Measurements from ENCODE around the gene MPPED1.

The MPPED1 gene

GRCh38 chr22:43534916-43535315, 123.1 kb downstream of the MPPED1 start:
- FAIRE-seq (no peak), DNase-seq (ENCODE audit: insufficient read length, low spot score) (no peak)
- TF ChIP-seq TAF1 (IDR thresholded peaks at IDR 0.05; ENCODE audit: low read depth, low read length) = no peak

GRCh38 chr22:43535336-43535735, 123.5 kb downstream of the MPPED1 start:
- no peak for TF ChIP-seq POU2F2 (IDR thresholded peaks at IDR 0.05; ENCODE audit: low read depth, low read length)
- no peak for TF ChIP-seq SPI1 (IDR thresholded peaks at IDR 0.05; ENCODE audit: low read depth, low read length)
- TF ChIP-seq POLR2A (IDR thresholded peaks at IDR 0.05; ENCODE audit: low read depth, low read length) = no peak
- no peak for TF ChIP-seq TAF1 (IDR thresholded peaks at IDR 0.05; ENCODE audit: low read depth, low read length)
- no peak for TF ChIP-seq POLR2AphosphoS5 (IDR thresholded peaks at IDR 0.05; ENCODE audit: low read depth, low read length)
- no peak for TF ChIP-seq PAX5 (IDR thresholded peaks at IDR 0.05; ENCODE audit: insufficient read depth, low read length, severe bottlenecking)
- FAIRE-seq (no peak), DNase-seq (ENCODE audit: insufficient read length, low spot score) (no peak)

DNA sequence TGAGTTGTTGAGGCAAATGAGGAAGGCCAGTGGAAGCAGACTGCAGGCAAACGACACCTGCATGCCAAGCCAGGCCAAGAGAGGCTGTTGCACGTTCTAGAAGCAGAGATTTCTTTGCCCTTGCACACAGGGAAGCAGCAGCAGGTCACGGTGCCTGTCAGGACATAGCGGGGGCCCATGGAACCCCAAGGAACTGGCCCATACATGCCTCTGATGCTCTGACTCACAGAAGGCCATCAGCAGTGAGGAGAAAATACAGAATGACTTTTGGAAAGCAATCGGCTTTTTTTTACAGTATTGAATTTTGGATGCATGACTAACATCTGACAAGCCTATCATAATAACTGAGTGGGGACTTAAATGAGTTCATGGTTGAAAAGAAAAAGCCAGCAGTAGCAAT, 123.9 kb downstream of the MPPED1 start:
- no peak for TF ChIP-seq TAF1 (IDR thresholded peaks at IDR 0.05; ENCODE audit: low read depth, low read length)
- no peak for TF ChIP-seq POLR2A (IDR thresholded peaks at IDR 0.05; ENCODE audit: low read depth, low read length)
- no peak for TF ChIP-seq POLR2AphosphoS5 (IDR thresholded peaks at IDR 0.05; ENCODE audit: low read depth, low read length)
- no peak for TF ChIP-seq POU2F2 (IDR thresholded peaks at IDR 0.05; ENCODE audit: low read depth, low read length)
- TF ChIP-seq SPI1 (IDR thresholded peaks at IDR 0.05; ENCODE audit: low read depth, low read length) = no peak
- no peak for TF ChIP-seq PAX5 (IDR thresholded peaks at IDR 0.05; ENCODE audit: insufficient read depth, low read length, severe bottlenecking)
- FAIRE-seq (no peak), DNase-seq (ENCODE audit: insufficient read length, low spot score) (no peak)

- FAIRE-seq (no peak), DNase-seq (ENCODE audit: insufficient read length, low spot score) (no peak)
- TF ChIP-seq POLR2AphosphoS5 (IDR thresholded peaks at IDR 0.05; ENCODE audit: low read depth, low read length) = no peak
- no peak for TF ChIP-seq TAF1 (IDR thresholded peaks at IDR 0.05; ENCODE audit: low read depth, low read length)
- TF ChIP-seq PAX5 (IDR thresholded peaks at IDR 0.05; ENCODE audit: insufficient read depth, low read length, severe bottlenecking) = no peak
- TF ChIP-seq SPI1 (IDR thresholded peaks at IDR 0.05; ENCODE audit: low read depth, low read length) = no peak
- no peak for TF ChIP-seq POLR2A (IDR thresholded peaks at IDR 0.05; ENCODE audit: low read depth, low read length)
- TF ChIP-seq POU2F2 (IDR thresholded peaks at IDR 0.05; ENCODE audit: low read depth, low read length) = no peak
Observed at GRCh38 chr22:43537019-43537585, 125.3 kb downstream of the MPPED1 start.

DNA sequence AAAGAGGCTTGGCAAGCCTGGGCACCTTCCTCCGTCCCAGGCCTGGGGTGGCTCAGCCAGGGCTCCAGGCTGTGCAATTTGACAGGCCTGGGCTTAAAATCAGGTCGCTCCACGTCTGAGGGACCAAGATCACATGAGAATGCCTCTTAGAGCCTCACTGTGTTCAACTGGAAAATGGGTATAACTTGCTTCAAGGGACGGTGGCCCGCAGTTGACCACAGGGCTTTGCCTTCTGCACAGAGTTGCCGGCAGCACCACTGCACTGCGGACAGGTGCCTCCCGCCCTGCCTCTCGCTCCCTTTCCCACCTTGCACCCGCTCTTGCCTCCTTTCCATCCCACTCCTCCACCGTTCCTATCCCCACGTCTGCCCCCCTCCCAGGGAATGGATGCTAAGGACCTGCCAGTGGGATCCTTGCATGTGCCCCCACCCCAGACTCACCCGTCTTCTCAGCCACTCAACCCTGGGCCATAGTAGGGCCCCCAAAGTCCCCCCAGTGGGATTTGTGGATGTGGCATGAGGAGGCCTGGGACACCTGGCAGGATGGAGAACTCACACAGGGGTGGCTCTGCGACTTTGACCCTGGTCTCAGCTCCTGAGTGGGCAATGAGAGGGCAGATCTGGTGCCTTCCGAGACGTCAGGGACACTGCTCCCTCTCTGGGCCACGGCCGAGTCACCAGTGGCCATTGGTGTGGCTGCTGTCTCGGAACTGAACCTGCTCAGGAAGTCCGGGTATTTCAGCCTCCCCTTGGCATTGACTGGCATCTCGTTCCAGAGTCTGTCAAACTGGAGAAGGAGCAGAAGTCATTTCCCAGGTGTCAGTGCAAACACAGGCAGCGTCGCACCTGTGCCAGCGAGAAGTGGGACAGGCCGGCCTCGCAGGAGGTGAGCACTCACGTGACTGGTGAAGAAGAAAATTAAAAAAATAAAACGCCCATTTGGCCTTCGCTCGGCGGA, 128.0 kb downstream of the MPPED1 start:
- FAIRE-seq = no peak
- TF ChIP-seq POLR2AphosphoS5 (IDR thresholded peaks at IDR 0.05; ENCODE audit: low read depth, low read length) = no peak
- no peak for TF ChIP-seq POU2F2 (IDR thresholded peaks at IDR 0.05; ENCODE audit: low read depth, low read length)
- no peak for TF ChIP-seq POLR2A (IDR thresholded peaks at IDR 0.05; ENCODE audit: low read depth, low read length)
- TF ChIP-seq PAX5 (IDR thresholded peaks at IDR 0.05; ENCODE audit: insufficient read depth, low read length, severe bottlenecking) = no peak
- no peak for TF ChIP-seq TAF1 (IDR thresholded peaks at IDR 0.05; ENCODE audit: low read depth, low read length)
- TF ChIP-seq SPI1 (IDR thresholded peaks at IDR 0.05; ENCODE audit: low read depth, low read length) = no peak
- no peak for DNase-seq (ENCODE audit: insufficient read length, low spot score)

DNA sequence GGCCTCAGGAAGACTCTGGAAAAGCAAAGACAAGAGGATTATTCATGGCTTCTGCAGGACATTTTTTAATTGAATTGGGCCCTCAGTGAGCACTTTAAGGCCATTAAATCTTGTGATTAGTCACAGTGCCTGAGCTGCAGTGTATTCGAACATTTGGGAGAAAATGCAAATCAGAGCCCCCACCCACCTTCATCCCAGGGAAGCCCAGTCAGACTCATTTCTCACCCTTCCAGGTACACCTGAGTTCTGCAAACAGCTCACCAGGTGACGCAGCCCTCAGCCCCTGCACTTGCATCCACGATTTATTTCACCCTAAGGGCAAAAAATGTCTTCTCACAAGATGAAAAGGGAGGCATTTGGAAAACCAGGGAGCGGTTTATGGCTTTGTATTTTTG, 128.7 kb downstream of the MPPED1 start:
- FAIRE-seq = no peak
- TF ChIP-seq POLR2A (IDR thresholded peaks at IDR 0.05; ENCODE audit: low read depth, low read length) (no peak), POU2F2 (IDR thresholded peaks at IDR 0.05; ENCODE audit: low read depth, low read length) (no peak)
- DNase-seq (ENCODE audit: insufficient read length, low spot score) = no peak

GRCh38 chr22:43541022-43541421, 129.2 kb downstream of the MPPED1 start:
- no peak for DNase-seq (ENCODE audit: insufficient read length, low spot score)
- FAIRE-seq = no peak
- TF ChIP-seq POLR2AphosphoS5 (IDR thresholded peaks at IDR 0.05; ENCODE audit: low read depth, low read length) (no peak), POLR2A (IDR thresholded peaks at IDR 0.05; ENCODE audit: low read depth, low read length) (no peak), PAX5 (IDR thresholded peaks at IDR 0.05; ENCODE audit: insufficient read depth, low read length, severe bottlenecking) (no peak), SPI1 (IDR thresholded peaks at IDR 0.05; ENCODE audit: low read depth, low read length) (no peak), TAF1 (IDR thresholded peaks at IDR 0.05; ENCODE audit: low read depth, low read length) (no peak)

DNA sequence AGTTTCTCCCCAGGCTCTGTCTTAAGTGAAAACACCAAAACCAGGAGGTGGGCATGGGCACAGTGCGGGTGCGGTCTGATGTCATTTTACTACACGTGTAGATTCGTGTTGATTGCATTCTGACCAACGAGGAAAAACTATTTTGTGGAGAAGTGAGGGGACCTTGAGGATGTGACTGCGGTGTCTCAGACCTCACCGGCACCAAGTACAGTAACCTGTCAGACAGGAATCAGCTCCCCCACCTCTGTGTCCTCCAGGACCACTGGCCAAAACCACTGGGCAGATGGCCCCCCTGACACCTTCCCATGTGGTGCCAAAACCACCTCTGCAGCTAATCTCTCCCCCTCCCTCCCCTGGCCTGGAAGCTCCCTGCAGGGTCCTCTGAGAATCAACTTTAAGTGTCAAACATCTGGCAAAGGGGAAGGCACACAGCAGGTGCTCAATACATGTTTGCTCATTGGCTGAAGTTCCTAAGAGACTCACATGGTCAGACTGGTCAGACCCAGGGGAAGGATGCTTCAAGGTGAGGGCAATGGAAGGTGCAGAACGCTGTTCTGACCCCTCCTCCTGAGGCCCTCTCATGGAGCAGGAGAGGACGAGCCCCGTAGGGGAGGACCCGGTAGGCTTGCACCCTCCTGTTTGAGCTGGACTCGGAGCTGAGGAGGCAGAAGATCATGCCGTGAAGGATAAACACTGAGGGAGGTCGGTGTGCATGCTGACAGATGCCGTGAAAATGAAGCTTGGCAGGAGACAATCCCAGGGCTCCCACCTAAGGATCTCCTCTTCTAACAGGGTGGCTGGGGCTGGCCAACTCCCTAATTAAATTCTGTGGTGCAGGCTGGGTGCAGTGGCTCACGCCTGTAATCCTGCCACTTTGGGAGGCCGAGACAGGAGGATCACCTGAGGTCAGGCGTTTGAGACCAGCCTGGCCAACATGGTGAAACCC, 129.9 kb downstream of the MPPED1 start:
- DNase-seq (ENCODE audit: insufficient read length, low spot score) (no peak), FAIRE-seq (no peak)
- TF ChIP-seq POLR2AphosphoS5 (IDR thresholded peaks at IDR 0.05; ENCODE audit: low read depth, low read length) (no peak), PAX5 (IDR thresholded peaks at IDR 0.05; ENCODE audit: insufficient read depth, low read length, severe bottlenecking) (no peak), TAF1 (IDR thresholded peaks at IDR 0.05; ENCODE audit: low read depth, low read length) (no peak), POLR2A (IDR thresholded peaks at IDR 0.05; ENCODE audit: low read depth, low read length) (no peak), SPI1 (IDR thresholded peaks at IDR 0.05; ENCODE audit: low read depth, low read length) (no peak), POU2F2 (IDR thresholded peaks at IDR 0.05; ENCODE audit: low read depth, low read length) (no peak)

Measured in GM12891 (cell line).